GM21717 (cell line): ENCODE data around the gene FANK1.
A peak's percentile ranks its signal among the peaks of the same experiment; 100 is the strongest.
"Not testable (repeated sequence)": the region's sequence is repeated elsewhere in the genome, so short reads cannot be mapped to it uniquely, and the experiment has no call there.

ENCODE experiments used
- ATAC-seq: cut with Tn5 transposase; IDR thresholded peaks from one replicate; pipeline ENCODE4 v1.9.1; 2021; ENCODE audit warnings: mild to moderate bottlenecking, moderate library complexity; ENCODE audit not compliant: unreplicated experiment

The FANK1 gene

GRCh38 chr10:125926247-125926646, 29.9 kb downstream of the FANK1 start:
- ATAC-seq, result no peak

- not testable (repeated sequence) for ATAC-seq
Observed at GRCh38 chr10:125927265-125927664, 30.9 kb downstream of the FANK1 start.

DNA sequence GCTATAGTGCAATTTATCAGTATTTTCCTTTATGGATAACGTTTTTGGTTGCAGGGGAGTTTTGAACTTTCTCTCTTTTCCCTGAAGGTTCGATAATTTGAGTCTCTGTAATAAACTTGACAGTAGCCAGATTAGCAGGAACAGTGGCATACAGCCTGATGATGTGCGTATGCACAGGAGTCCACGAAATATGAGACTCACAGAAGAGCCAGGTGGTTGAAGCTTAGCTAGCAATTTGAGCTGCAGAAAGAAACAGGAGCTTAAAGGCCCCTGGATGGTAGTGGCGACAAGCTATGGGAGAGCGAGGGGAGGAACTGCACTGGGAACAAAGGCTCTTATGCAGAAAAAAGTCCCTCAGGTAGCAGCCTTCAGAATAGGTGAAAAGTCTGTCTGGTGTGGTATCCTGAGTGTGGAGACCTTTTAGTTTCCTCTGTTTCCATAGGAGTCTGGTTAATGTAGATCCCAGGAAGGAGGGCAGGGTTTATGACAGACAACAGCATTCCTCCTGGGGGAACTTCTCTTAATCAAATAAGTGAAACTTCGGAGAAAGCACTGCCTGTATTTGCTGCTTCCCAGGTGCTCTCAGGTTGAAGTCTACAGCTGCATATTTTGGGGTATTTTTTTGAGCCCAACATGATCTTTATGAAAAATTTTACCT, 32.7 kb downstream of the FANK1 start:
- no peak for ATAC-seq

- ATAC-seq, result no peak
Observed at GRCh38 chr10:125929618-125930017, 33.3 kb downstream of the FANK1 start.

DNA sequence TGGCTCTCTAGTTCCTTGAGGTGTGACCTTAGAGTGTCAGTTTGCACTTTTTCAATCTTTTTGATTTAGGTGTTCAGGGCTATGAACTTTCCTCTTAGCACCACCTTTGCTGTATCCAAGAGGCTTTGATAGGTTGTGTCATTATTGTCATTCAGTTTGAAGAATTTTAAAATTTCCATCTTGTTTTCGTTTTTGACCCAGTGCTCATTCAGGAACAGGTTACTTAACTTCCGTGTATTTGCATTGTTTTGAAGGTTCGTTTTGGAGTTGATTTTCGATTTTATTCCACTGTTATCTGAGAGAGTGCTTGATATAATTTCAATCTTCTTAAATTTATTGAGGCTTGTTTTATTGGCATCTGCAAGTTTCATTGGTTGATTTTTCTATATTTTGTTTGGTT, 37.3 kb downstream of the FANK1 start:
- ATAC-seq, result no peak

DNA sequence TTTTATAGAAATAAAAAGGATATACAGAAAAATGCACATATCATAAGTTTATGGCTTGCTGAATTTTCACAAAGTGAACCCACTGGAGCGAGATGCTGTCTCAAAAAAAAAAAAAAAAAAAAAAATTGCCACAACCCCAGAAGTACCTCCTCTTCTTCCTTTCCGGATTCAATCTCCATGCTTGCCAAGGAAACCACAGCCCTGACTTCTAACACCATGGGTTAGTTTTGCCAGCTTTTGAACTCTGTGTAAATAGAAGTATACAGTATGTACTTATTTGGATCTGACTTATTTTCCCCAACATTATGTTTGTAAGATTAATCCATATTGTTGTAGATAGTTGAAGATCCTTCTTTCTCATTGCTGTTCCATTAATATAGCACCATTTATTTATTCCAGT, 40.0 kb downstream of the FANK1 start:
- ATAC-seq, result no peak

GRCh38 chr10:125940515-125940914, 44.2 kb downstream of the FANK1 start:
- no peak for ATAC-seq

DNA sequence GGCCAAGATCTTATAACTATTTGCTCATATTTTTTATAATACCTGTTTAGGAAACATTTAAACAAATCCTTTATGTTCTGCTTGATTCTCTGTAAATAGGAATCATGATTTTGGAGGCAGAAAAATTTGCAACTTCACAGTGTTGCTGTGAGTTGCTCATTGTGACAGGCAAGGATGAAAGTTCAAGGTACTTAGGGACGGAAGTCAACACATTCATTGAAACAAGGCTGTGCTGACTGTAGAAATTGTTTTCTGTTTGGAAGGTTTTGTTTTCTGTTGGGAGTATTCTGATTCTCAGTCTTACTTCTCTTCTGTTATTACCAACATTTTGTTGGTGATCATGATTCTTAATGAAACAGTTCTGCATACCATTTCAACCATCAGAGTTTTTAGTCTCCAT, 54.9 kb downstream of the FANK1 start:
- no peak for ATAC-seq

DNA sequence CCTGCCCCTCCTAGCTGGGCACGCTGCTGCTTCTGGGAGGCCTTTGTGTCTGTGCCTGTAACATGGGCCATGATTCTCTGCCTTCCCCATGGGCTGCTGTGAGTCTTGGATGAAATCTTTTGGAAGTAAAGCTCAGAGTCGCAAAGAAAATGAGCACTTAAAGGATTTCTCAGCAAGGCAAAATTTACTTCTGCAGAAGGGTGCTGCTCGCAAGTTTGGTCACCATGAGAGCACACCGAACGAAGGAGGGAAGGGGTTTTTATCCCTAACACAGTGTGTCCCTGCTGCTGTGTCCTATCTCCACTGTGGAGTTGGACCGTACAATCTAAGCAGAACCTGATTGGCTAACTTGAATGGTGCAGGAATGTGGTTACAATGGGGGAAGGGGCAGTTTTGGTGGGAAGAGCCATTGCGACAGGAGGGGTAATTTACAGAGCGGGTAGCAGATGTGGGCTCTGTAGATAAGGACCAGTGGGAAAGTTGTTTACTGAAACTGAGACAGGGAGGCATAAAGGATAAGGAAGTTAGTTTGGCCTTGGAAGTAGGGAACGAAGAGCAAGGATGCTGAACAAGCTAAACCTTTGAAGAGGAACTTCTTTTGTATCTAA, 57.5 kb downstream of the FANK1 start:
- ATAC-seq, result no peak

DNA sequence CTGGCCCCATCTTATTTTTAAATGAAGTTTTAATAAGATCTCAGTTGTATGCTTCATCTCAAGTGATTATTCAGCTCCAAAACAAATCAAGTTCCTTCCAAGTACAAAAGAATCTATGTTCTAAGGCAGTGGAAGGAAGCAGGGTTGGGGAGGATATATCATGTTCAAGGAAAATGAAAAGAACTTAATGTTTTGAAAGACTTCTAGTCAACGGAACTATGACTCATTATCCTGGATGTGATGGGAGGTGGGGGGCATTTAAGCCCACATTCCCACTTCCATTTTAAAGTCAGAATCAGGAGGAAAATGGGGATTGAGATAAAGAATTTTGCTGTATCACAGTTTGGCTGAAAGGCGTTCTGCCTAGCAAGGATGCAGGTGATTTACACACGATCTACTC, 59.4 kb downstream of the FANK1 start:
- ATAC-seq, result no peak

DNA sequence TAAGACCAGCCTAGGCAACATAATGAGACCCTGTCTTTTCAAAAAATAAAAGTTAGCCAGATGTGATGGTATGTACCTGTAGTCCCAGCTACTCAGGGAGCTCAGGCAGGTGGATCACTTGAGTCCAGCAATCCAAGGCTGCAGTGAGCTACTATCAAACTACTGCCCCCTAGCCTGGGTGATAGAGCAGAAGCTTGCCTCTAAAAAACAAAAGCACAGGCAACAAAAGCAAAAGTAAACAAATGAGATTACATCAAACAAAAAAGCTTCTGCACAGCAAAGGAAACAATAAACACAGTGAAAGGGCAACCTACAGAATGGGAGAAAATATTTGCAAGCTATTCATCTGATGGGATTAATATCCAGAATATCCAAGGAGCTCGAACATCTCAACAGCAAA, 65.4 kb downstream of the FANK1 start:
- ATAC-seq, result no peak

DNA sequence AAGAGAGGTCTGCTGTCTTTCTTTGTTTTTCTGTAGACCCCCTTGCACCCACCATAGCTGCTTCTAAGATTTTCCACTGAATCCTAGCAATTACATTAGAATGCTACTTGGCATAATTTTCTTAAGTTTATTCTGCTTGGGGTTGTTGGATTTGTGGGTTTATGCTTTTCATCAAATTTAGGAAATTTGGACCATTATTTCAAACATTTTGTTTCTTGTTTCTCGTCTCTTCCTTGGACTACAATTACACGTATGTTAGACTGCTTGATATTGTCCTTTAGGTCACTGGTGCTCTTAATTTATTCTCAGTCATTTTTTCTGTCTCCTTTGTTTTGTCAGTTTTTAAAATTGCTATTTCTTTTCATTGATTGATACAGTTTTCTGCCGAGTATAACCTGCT, 65.8 kb downstream of the FANK1 start:
- ATAC-seq, result no peak

DNA sequence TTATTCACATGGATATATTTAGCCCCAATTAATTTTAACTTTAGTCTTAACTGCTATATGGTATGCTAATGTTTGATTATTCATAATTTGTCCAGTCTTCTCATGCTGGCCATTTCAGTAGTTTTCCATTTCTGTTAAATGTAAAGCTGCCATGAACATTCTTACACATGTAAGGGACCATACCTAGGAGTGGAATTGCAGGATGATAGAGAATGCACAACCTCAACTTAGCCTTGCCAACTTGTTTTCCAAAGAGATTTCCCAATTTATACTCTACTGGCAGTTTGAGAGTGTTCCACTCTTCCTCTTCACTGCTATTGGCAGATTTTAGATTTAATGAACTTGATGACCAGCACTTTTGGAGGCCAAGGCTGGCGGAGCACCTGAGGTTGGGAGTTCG, 68.2 kb downstream of the FANK1 start:
- no peak for ATAC-seq

- ATAC-seq, result no peak
Observed at GRCh38 chr10:125967533-125967932, 71.2 kb downstream of the FANK1 start.

GRCh38 chr10:125970077-125970630, 73.8 kb downstream of the FANK1 start:
- ATAC-seq, result not testable (repeated sequence)

DNA sequence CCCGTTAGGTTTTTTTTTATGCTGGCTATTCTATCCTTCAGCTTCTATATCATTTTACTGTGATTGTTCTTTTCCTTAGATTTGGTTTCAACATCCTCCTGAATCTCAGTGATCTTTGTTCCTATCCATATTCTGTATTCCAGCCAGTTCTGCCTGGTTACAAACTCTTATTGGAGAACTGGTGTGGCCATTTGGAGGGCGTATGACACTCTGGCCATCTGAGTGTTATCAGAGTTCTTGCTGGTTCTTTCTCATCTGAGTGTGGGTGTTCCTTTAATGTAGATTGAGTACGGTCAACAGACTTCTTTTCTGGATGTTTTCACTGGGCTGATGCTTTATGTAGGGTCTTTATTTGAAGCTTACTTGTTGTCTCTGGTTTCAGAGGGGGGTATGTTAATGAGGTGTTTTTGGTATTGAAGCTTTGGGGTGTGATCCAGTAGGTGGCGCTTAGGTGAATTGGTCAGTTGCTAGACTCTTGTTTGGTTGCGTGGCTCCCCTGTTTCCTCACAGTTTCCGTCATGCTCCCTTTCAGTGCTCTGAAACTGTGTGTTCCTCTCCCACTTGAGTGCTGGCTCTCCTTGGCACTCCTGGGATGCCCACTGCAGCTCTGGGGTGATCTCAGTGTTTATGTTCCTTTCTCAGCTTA, 80.7 kb downstream of the FANK1 start:
- no peak for ATAC-seq

GRCh38 chr10:125979976-125980375, 83.6 kb downstream of the FANK1 start:
- ATAC-seq, result no peak

DNA sequence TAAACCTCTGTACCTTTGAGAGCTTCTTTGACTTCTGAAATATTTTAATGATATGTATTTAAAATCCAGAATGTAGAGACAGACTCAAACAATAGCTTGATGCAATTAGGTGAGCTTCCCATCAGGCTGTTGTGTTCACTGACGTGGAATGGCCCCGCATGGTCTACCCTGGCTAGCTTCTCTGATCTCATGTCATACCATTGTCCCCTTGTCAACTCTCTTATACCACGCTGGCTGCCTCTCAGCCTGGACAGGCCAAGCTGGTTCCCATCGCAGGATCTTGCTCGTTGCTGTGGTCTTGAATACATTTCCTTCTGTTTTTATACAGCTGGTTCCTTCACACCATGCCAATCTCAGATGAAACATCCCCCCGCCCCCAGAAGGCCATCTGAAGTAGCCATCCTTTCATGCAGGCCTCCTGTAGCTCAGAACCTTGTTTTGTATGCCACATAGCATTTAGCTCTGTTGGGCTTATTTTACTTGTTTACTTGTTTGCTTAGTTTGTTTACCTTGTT, 84.2 kb downstream of the FANK1 start:
- ATAC-seq, result no peak

GRCh38 chr10:125982260-125982948, 86.0 kb downstream of the FANK1 start:
- ATAC-seq, result peak; percentile 51

GRCh38 chr10:125983161-125983560, 86.8 kb downstream of the FANK1 start:
- no peak for ATAC-seq

DNA sequence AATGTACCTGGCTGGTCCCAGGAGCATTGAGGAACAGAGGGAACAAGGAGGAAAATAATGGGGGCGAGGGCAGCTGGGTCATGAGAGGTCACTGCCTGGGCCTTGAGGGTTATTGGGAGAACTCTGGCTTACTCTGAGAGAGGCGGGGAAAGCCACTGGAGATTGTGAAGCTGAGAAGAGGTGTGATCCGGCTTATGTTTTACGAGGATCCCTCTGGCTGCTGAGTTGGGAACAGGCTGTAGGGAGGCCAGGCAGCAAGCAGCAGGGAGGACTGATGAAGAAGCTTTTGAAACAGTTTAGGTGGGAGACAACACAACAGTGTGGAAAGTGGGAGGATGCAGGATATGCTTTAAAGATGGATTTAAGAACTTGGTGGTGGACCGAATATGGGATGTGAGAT, 87.3 kb downstream of the FANK1 start:
- ATAC-seq, result no peak
